DMS153 (cell line): ENCODE data around the gene EHD4.

Experiments used
- DNase-seq: peaks from one replicate; lab custom pipeline; 2025; lab: John Stamatoyannopoulos, UW

Gene EHD4

GRCh38 chr15:41957021-41957897 is 15.1 kb downstream of the EHD4 start:
- no peak for DNase-seq

GRCh38 chr15:41955807-41956525 is 16.4 kb downstream of the EHD4 start:
- DNase-seq: no peak

- DNase-seq: no peak
Measured at GRCh38 chr15:41955100-41955499, 17.3 kb downstream of the EHD4 start.

GRCh38 chr15:41954036-41954435 is 18.3 kb downstream of the EHD4 start:
- DNase-seq: no peak

- DNase-seq: no peak
Measured at GRCh38 chr15:41952013-41952563, 20.3 kb downstream of the EHD4 start.

- DNase-seq: no peak
Measured at GRCh38 chr15:41951571-41951970, 20.8 kb downstream of the EHD4 start.

- no peak for DNase-seq
Measured at GRCh38 chr15:41950489-41950888, 21.9 kb downstream of the EHD4 start.

GRCh38 chr15:41950127-41950483 is 22.3 kb downstream of the EHD4 start:
- no peak for DNase-seq

- no peak for DNase-seq
Measured at GRCh38 chr15:41949401-41950126, 22.8 kb downstream of the EHD4 start.

GRCh38 chr15:41948490-41948889 is 23.9 kb downstream of the EHD4 start:
- no peak for DNase-seq

GRCh38 chr15:41946970-41947369 is 25.4 kb downstream of the EHD4 start:
- no peak for DNase-seq

- DNase-seq: no peak
Measured at GRCh38 chr15:41945731-41946130, 26.6 kb downstream of the EHD4 start.

- no peak for DNase-seq
Measured at GRCh38 chr15:41945221-41945620, 27.1 kb downstream of the EHD4 start.

- DNase-seq: no peak
Measured at GRCh38 chr15:41944313-41944940, 27.9 kb downstream of the EHD4 start.

- no peak for DNase-seq
Measured at GRCh38 chr15:41943543-41944312, 28.6 kb downstream of the EHD4 start.

GRCh38 chr15:41942886-41943285 is 29.5 kb downstream of the EHD4 start:
- DNase-seq: no peak

GRCh38 chr15:41941644-41942415 is 30.5 kb downstream of the EHD4 start:
- DNase-seq: no peak

- DNase-seq: no peak
Measured at GRCh38 chr15:41940441-41940857, 31.9 kb downstream of the EHD4 start.

GRCh38 chr15:41939986-41940385 is 32.4 kb downstream of the EHD4 start:
- no peak for DNase-seq

GRCh38 chr15:41937568-41937923 is 34.8 kb downstream of the EHD4 start:
- no peak for DNase-seq
